CD4-positive, CD25-positive, alpha-beta regulatory T cell (primary cell): ENCODE data around the gene MAPK8IP3. TPM values are rescaled to one million over a fixed set of nuclear protein-coding genes. Genes with fewer than 3 reads are reported as not detected.

ENCODE experiments used
- ATAC-seq, 2 donors: fragments of 150-1000 bp; cut with Tn5 transposase; one replicate each; pipeline ENCODE4 v1.10.0; 2021; ENCODE audit warnings: low read depth in 2 of 2, moderate number of reproducible peaks in 2 of 2, moderate library complexity in 1 of 2
- DNase-seq, 3 donors: peaks; one replicate each; pipeline versions ENCODE4 v3.0.0 to v3.0.0-alpha.2; 2012 to 2022; ENCODE audit warnings: mixed read lengths in 1 of 3
- H3K27ac ChIP-seq: one replicate; pipeline ENCODE4 v1.7.0; 2013; ENCODE audit warnings: mild to moderate bottlenecking, low read length; ENCODE audit not compliant: insufficient read depth, poor library complexity, severe bottlenecking
- H3K27me3 ChIP-seq: one replicate; pipeline ENCODE4 v1.7.0; 2013; ENCODE audit warnings: low read length; ENCODE audit not compliant: control insufficient read depth, insufficient read depth
- H3K36me3 ChIP-seq: one replicate; pipeline ENCODE4 v1.7.0; 2013; ENCODE audit warnings: mild to moderate bottlenecking, low read length, moderate library complexity; ENCODE audit not compliant: control insufficient read depth, insufficient read depth
- H3K4me1 ChIP-seq: 2 replicates; pipeline ENCODE4 v1.7.0; 2013; ENCODE audit warnings: mild to moderate bottlenecking, low read length; ENCODE audit not compliant: insufficient read depth, control insufficient read depth, poor library complexity, severe bottlenecking
- H3K4me3 ChIP-seq: one replicate; pipeline ENCODE4 v1.7.0; 2013; ENCODE audit warnings: low read depth, mild to moderate bottlenecking, low read length, moderate library complexity
- H3K9me3 ChIP-seq, 2 experiments: 1 replicate in 1 of 2; 2 replicates in 1 of 2; pipeline ENCODE4 v1.7.0; 2013; ENCODE audit warnings: low read length in 2 of 2, mild to moderate bottlenecking in 1 of 2, moderate library complexity in 1 of 2; ENCODE audit not compliant: control insufficient read depth in 2 of 2
- H3K27ac Mint-ChIP-seq, 3 donors: one replicate each; pipeline ENCODE4 v1.8.0; 2020 to 2022; ENCODE audit warnings: mild to moderate bottlenecking in 3 of 3, mixed read lengths in 3 of 3, moderate library complexity in 2 of 3
- H3K27me3 Mint-ChIP-seq: one replicate; pipeline ENCODE4 v1.8.0; 2022; ENCODE audit warnings: mild to moderate bottlenecking, mixed read lengths
- H3K36me3 Mint-ChIP-seq: one replicate; pipeline ENCODE4 v1.8.0; 2020; ENCODE audit warnings: mixed read lengths
- H3K4me1 Mint-ChIP-seq, 4 donors: one replicate each; pipeline ENCODE4 v1.8.0; 2020 to 2022; ENCODE audit warnings: mixed read lengths in 4 of 4, mild to moderate bottlenecking in 1 of 4
- H3K4me3 Mint-ChIP-seq, 4 donors: one replicate each; pipeline ENCODE4 v1.8.0; 2020 to 2022; ENCODE audit warnings: mild to moderate bottlenecking in 4 of 4, mixed read lengths in 4 of 4, moderate library complexity in 3 of 4
- H3K9me3 Mint-ChIP-seq, 7 donors: one replicate each; pipeline ENCODE4 v1.8.0; 2020 to 2022; ENCODE audit warnings: mixed read lengths in 7 of 7, mild to moderate bottlenecking in 3 of 7, moderate library complexity in 2 of 7
- polyA plus RNA-seq, 4 donors: library from polyadenylated mRNA; unstranded; fragments of 300-500 nt; fragmentation: Illumina TruSeq; gene quantifications; one replicate each; pipeline ENCODE4 v1.2.3, GENCODE V29; 2021
- total RNA-seq: library from RNA; stranded (reverse); gene quantifications from one replicate; pipeline ENCODE4 v1.2.3, GENCODE V29; 2022

MAPK8IP3 gene
- total and polyA plus RNA-seq, 5 donors from 2014 or later: 0.79 to 222 (median 1.4) TPM

- Histone ChIP-seq H3K27ac (no peak overlapping the region), H3K9me3 (no peaks in the 10 kb centered on the region), H3K27me3 (no peaks in the 10 kb centered on the region), H3K36me3 (peaks cover 20% of the 10 kb centered on the region), H3K4me1 (peaks cover 39% of the 10 kb centered on the region), H3K4me3 (no peak overlapping the region)
- Mint-ChIP-seq H3K27me3 (no peaks in the 10 kb centered on the region), H3K9me3 (no peaks in the 10 kb centered on the region), H3K4me3 (peak overlapping the region in 1 of 4 donors; percentile 7), H3K27ac (no peak overlapping the region), H3K36me3 (peaks cover 4% of the 10 kb centered on the region), H3K4me1 (peaks cover 0 to 39% (median 9%) of the 10 kb centered on the region in 4 donors)
- ATAC-seq (no peak), DNase-seq (no peak)
Measured at GRCh38 chr16:1785846-1786170, 79.8 kb downstream of the MAPK8IP3 start.

- peaks cover 0 to 33% (median 9%) of the 10 kb centered on the region in 4 donors for H3K4me1 Mint-ChIP-seq
- H3K36me3 Mint-ChIP-seq: peaks cover 4% of the 10 kb centered on the region
- H3K36me3 ChIP-seq: peaks cover 20% of the 10 kb centered on the region
- no peak overlapping the region for H3K27ac Mint-ChIP-seq
- H3K9me3 Mint-ChIP-seq: no peaks in the 10 kb centered on the region
- no peak overlapping the region for H3K4me3 Mint-ChIP-seq
- ATAC-seq: no peak
- peaks cover 32% of the 10 kb centered on the region for H3K4me1 ChIP-seq
- no peak for DNase-seq
- no peak overlapping the region for H3K27ac ChIP-seq
- H3K27me3 ChIP-seq: no peaks in the 10 kb centered on the region
- H3K4me3 ChIP-seq: no peak overlapping the region
- no peaks in the 10 kb centered on the region for H3K27me3 Mint-ChIP-seq
- H3K9me3 ChIP-seq: no peaks in the 10 kb centered on the region
Measured at GRCh38 chr16:1786242-1787055, 80.5 kb downstream of the MAPK8IP3 start.

- H3K4me3 ChIP-seq: no peak overlapping the region
- H3K36me3 ChIP-seq: peaks cover 20% of the 10 kb centered on the region
- DNase-seq (no peak), ATAC-seq (no peak)
- H3K4me1 Mint-ChIP-seq: peaks cover 0 to 28% (median 8%) of the 10 kb centered on the region in 4 donors
- no peaks in the 10 kb centered on the region for H3K9me3 ChIP-seq
- H3K27ac ChIP-seq: no peak overlapping the region
- H3K4me3 Mint-ChIP-seq: no peak overlapping the region
- no peak overlapping the region for H3K27ac Mint-ChIP-seq
- no peaks in the 10 kb centered on the region for H3K9me3 Mint-ChIP-seq
- peaks cover 4% of the 10 kb centered on the region for H3K36me3 Mint-ChIP-seq
- no peaks in the 10 kb centered on the region for H3K27me3 ChIP-seq
- H3K4me1 ChIP-seq: peaks cover 27% of the 10 kb centered on the region
- H3K27me3 Mint-ChIP-seq: no peaks in the 10 kb centered on the region
Measured at GRCh38 chr16:1787056-1787321, 81.0 kb downstream of the MAPK8IP3 start.

GRCh38 chr16:1787322-1788094, 81.5 kb downstream of the MAPK8IP3 start:
- peaks cover 4% of the 10 kb centered on the region for H3K36me3 Mint-ChIP-seq

GRCh38 chr16:1788095-1788707, 82.2 kb downstream of the MAPK8IP3 start:
- no peaks in the 10 kb centered on the region for H3K9me3 ChIP-seq
- H3K36me3 ChIP-seq: peaks cover 20% of the 10 kb centered on the region
- ATAC-seq (no peak), DNase-seq (no peak)
- no peak overlapping the region for H3K4me3 ChIP-seq
- Mint-ChIP-seq H3K4me1 (peaks cover 0 to 23% (median 7%) of the 10 kb centered on the region in 4 donors), H3K27ac (no peak overlapping the region), H3K36me3 (peaks cover 4% of the 10 kb centered on the region), H3K4me3 (no peak overlapping the region), H3K27me3 (no peaks in the 10 kb centered on the region), H3K9me3 (no peaks in the 10 kb centered on the region)
- H3K27me3 ChIP-seq: no peaks in the 10 kb centered on the region
- peaks cover 23% of the 10 kb centered on the region for H3K4me1 ChIP-seq
- H3K27ac ChIP-seq: no peak overlapping the region

More at GRCh38 chr16:1787322-1788094, 81.5 kb downstream of the MAPK8IP3 start:
- Histone ChIP-seq H3K9me3 (no peaks in the 10 kb centered on the region), H3K36me3 (peaks cover 20% of the 10 kb centered on the region), H3K4me3 (no peak overlapping the region), H3K4me1 (peaks cover 26% of the 10 kb centered on the region), H3K27ac (no peak overlapping the region), H3K27me3 (no peaks in the 10 kb centered on the region)
- DNase-seq (no peak), ATAC-seq (no peak)
- no peaks in the 10 kb centered on the region for H3K9me3 Mint-ChIP-seq
- peaks cover 0 to 27% (median 8%) of the 10 kb centered on the region in 4 donors for H3K4me1 Mint-ChIP-seq
- H3K27ac Mint-ChIP-seq: no peak overlapping the region
- no peak overlapping the region for H3K4me3 Mint-ChIP-seq
- no peaks in the 10 kb centered on the region for H3K27me3 Mint-ChIP-seq

- H3K27me3 ChIP-seq: no peaks in the 10 kb centered on the region
- H3K9me3 ChIP-seq: no peaks in the 10 kb centered on the region
- peaks cover 18% of the 10 kb centered on the region for H3K4me1 ChIP-seq
- Mint-ChIP-seq H3K27ac (peak overlapping the region in 1 of 3 donors; percentile 20), H3K4me1 (peaks cover 0 to 17% (median 4%) of the 10 kb centered on the region in 4 donors), H3K36me3 (peaks cover 4% of the 10 kb centered on the region), H3K9me3 (no peaks in the 10 kb centered on the region), H3K4me3 (no peak overlapping the region), H3K27me3 (no peaks in the 10 kb centered on the region)
- peaks cover 20% of the 10 kb centered on the region for H3K36me3 ChIP-seq
- no peak overlapping the region for H3K27ac ChIP-seq
- H3K4me3 ChIP-seq: no peak overlapping the region
- DNase-seq (no peak), ATAC-seq (no peak)
Measured at GRCh38 chr16:1788708-1789100, 82.7 kb downstream of the MAPK8IP3 start.

- Histone ChIP-seq H3K4me1 (peaks cover 9% of the 10 kb centered on the region), H3K4me3 (no peak overlapping the region), H3K27ac (no peak overlapping the region), H3K9me3 (no peaks in the 10 kb centered on the region), H3K36me3 (peaks cover 20% of the 10 kb centered on the region), H3K27me3 (no peaks in the 10 kb centered on the region)
- no peak for ATAC-seq
- Mint-ChIP-seq H3K4me1 (peaks cover 0 to 13% (median 3%) of the 10 kb centered on the region in 4 donors), H3K36me3 (peaks cover 4% of the 10 kb centered on the region), H3K27ac (no peak overlapping the region), H3K9me3 (no peaks in the 10 kb centered on the region), H3K4me3 (no peak overlapping the region), H3K27me3 (no peaks in the 10 kb centered on the region)
- no peak for DNase-seq
Measured at GRCh38 chr16:1789643-1790045, 83.6 kb downstream of the MAPK8IP3 start.
